GM18508 (cell line): ENCODE data around the gene GLB1L3.
A peak's percentile ranks its signal among the peaks of the same experiment; 100 is the strongest.

Experiments
- ATAC-seq: cut with Tn5 transposase; IDR thresholded peaks from one replicate; pipeline ENCODE4 v1.9.1; 2021; ENCODE audit warnings: moderate number of reproducible peaks; ENCODE audit not compliant: insufficient read depth, unreplicated experiment

Gene GLB1L3, protein sequence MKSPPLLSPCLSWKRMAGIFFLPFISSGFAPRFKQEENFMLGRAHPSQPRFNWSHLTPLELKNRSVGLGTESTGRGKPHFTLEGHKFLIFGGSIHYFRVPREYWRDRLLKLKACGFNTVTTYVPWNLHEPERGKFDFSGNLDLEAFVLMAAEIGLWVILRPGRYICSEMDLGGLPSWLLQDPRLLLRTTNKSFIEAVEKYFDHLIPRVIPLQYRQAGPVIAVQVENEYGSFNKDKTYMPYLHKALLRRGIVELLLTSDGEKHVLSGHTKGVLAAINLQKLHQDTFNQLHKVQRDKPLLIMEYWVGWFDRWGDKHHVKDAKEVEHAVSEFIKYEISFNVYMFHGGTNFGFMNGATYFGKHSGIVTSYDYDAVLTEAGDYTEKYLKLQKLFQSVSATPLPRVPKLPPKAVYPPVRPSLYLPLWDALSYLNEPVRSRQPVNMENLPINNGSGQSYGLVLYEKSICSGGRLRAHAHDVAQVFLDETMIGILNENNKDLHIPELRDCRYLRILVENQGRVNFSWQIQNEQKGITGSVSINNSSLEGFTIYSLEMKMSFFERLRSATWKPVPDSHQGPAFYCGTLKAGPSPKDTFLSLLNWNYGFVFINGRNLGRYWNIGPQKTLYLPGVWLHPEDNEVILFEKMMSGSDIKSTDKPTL

GRCh38 chr11:134275534-134276395, at the start of gene GLB1L3:
Gene GLB1L3, plus strand, starts transcription at chr11:134276379. Its CDS starts 362 bp downstream, at chr11:134276741.
- no peak for ATAC-seq

DNA sequence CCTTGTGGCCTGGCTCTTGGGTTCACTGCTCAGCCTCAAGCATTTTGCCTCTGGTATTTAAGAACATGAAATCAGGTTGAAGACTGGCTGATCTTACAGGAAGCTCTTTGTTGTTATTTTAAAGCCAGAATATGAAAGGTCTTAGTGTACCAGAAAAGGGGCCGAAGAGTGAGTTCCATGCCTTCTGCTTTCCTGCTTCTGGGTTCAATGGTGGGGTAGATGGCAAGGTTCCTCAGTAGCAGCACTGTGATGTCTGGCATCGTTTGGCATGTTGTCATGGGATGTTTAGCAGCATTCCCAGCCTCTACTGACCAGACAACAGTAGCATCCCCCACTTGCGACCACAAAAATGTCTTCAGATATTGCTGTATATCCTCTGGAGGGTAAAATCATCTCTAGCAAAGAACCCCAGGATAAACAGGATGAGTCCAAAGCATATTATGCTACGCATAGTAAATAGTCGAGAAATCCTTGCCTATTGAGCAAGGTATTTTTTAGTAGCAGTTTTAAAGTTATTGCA, 49.3 kb upstream of the GLB1L3 start:
- no peak for ATAC-seq

GRCh38 chr11:134228625-134229024, 47.6 kb upstream of the GLB1L3 start:
- peak; percentile 58 for ATAC-seq

- ATAC-seq, result no peak
Measured at GRCh38 chr11:134229126-134229790, 46.9 kb upstream of the GLB1L3 start.

DNA sequence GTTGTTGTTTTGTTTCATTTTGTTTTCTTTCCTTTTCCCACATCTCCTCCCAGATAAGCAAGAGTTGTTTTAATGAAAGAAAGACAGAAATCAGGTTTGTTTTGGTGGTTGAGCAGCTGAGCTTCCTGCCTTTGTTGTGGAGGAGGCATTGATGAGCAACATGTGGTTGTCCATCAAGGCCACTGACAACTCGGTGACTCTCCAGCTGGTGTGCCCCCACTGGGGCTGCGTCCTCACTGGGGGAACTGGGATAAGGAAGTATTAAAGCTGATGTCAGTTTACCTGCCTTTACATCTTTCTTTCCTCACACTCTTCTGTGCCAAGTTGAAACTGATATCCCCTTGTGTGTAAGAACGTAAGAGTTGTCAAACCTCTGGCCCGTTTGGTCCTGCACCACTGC, 45.8 kb upstream of the GLB1L3 start:
- ATAC-seq, result no peak

GRCh38 chr11:134231958-134232659, 44.1 kb upstream of the GLB1L3 start:
- ATAC-seq, result no peak

GRCh38 chr11:134233729-134234179, 42.4 kb upstream of the GLB1L3 start:
- no peak for ATAC-seq

GRCh38 chr11:134235399-134235798, 40.8 kb upstream of the GLB1L3 start:
- ATAC-seq, result no peak

- no peak for ATAC-seq
Measured at GRCh38 chr11:134236834-134237556, 39.2 kb upstream of the GLB1L3 start.

DNA sequence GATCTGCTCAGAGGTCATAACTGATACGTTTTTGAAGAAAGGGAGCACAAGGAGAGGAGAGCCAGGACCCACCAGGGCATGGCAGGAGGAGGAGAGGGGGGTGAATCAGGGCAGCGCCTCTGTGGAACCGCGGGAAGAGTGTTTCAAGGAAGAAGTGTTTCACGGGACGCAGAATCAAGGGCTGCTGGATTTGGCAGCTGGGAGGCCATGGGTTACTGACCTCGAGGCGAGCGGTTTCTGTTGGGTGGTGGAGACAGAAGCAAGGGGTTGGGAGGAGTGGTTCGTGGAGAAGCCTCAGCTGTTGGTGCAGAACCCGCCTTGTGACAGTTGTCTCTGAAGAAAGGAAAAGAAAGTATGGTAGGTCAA, 38.6 kb upstream of the GLB1L3 start:
- ATAC-seq, result no peak

DNA sequence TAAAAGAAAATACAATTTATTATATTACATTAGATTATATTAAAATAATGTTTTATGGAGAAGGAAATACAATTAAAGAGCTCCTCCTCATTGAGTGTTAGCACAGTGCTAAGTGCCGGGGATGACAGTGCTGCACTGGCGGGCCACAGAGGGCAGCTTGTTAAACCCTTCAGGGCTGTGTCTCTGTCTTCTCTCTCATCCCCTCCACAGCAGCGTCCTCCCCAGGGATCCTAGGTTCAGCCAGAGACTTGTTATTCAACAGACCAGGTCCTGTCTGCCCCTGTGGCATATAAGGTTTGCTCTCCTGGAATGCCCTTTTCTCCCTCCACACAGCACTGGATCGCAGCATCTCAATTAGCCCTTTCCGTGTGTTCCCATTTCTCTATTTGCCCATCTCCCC, 37.2 kb upstream of the GLB1L3 start:
- no peak for ATAC-seq

- ATAC-seq, result no peak
Measured at GRCh38 chr11:134240592-134240991, 35.6 kb upstream of the GLB1L3 start.

DNA sequence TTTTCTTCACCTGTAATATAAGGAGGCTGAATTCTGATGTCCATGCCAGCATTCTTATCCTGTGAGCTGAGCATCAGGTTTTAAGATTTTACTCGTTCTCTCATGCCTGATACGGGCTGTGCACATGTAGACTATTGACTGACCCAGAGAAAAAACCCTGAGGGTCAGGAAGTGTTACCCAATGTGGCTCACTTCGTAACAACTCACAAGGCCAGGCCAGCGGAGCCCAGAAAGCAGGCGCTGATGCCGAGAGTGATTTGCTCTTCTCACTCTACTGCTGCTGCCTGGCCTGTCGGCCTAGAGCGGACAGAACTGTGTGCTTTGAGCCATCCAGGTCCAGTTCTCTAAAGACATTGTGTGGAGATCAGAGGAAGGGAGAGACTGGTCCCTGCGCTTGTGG, 33.8 kb upstream of the GLB1L3 start:
- no peak for ATAC-seq

DNA sequence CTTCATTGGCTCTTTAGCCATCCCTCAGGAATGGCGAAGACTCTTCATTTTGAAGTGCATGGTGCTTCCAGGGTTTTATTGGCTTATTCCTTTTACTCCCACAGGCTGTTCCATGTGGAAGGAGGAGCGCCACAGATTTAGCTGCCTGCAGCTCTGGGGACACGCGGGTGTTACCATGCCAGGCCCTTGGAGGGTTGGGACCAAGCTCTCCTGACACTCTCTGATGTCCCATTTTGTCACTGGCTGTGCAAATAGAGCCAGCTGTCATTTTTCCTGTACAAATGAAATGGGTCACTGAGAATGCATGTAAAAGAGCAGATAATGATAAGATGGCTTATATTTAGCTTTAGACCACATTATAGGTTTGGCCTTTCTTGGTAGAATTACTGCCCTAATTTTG, 32.3 kb upstream of the GLB1L3 start:
- no peak for ATAC-seq

DNA sequence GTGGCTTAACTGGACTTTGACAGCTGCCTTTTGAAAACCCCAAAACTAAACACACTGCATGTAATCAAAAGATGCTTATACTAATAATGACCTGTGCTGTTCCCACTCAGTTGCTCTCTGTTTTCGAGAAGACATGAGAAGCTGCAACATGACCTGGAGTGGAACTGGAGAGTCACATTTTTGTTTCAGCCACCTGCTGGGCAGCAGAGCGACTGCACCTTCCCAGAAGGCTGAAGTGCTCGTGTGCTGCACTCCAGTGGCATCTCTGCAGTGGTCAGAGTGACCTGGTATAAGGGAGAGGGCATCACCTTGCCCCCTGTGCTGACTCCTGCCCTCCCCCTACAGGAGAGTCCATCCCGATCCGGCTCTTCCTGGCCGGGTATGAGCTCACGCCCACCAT, 31.6 kb upstream of the GLB1L3 start:
- no peak for ATAC-seq

DNA sequence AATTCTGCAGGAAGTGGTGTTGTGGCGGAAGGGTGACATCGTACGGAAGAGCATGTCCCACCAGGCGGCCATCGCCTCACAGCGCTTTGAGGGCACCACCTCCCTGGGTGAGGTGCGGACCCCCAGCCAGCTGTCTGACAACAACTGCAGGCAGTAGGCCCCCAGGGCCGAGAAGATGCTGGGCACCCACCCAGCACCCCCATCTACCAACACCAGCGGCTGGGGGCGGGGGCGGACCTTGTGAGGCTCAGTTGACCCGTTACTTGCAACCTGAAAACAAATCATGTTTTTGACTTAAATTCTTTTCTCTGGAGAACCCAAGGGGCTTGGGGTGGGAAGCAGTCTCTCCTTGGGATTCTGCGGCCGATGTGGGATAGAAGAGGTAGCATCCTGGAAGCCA, 30.7 kb upstream of the GLB1L3 start:
- ATAC-seq, result no peak

DNA sequence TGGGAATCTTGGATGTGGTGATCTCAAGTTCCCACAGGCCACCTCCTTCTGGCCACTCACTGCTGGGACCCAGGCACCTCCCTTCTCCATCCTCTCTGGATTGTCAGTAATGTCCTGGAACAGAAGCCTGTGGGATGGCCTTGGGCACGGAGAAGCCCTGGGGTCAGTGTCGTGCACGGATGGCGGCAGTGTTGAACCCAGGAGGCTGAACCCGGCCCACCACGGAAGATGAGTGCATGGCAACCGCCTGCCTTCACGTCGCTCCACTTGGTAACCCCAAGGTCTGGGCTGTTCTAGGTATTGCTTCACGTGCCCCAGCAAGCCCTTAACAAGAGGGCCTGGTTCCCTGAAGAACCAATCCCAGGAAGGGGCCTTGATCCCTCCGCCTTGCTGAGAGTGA, 30.1 kb upstream of the GLB1L3 start:
- no peak for ATAC-seq

- ATAC-seq, result no peak
Measured at GRCh38 chr11:134246678-134247077, 29.5 kb upstream of the GLB1L3 start.

DNA sequence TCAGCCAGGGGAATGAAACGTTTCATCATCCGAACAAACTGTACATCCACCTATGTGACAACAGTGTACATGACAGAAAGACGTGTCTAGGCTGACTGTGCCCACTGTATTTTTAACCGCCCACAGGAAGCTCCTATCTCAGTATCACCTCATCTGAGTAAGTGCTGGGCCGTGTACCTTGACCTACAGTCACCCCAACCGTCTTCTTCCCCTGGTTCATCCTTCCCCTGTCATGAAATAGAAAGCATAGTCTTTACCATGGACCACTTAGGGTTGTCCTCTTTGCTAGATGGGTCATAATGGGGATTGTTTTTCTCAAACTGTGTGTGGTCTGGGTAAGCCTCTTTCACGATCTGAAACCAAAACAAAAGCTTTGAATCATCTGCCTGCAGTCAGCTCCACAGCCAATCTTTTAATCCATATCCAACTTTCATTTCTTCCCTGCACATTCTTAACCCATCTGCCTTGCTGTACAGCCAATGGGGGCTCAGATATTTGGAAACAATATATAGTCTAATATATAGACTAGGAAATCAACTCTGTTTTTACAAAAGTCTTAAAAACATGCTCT, 27.2 kb upstream of the GLB1L3 start:
- no peak for ATAC-seq
